Hematopoietic multipotent progenitor cell treated with erythropoietin and hydrocortisone succinate and interleukin-3 and kit ligand, for 15 days (in vitro differentiated cells): ENCODE data around the gene ADGRB2.

ENCODE experiments used
- DNase-seq: peaks from one replicate; pipeline ENCODE4 v3.0.0-alpha.2; 2015; ENCODE audit warnings: low spot score

The ADGRB2 gene

GRCh38 chr1:31781756-31782371 lies 17.7 kb upstream of the ADGRB2 start:
- DNase-seq: no peak

GRCh38 chr1:31781138-31781755 lies 17.1 kb upstream of the ADGRB2 start:
- no peak for DNase-seq

GRCh38 chr1:31780632-31781031 lies 16.5 kb upstream of the ADGRB2 start:
- no peak for DNase-seq

- no peak for DNase-seq
These were observed 15.5 kb upstream of the ADGRB2 start for GRCh38 chr1:31779687-31780086.

- no peak for DNase-seq
These were observed 14.8 kb upstream of the ADGRB2 start for GRCh38 chr1:31778763-31779488.

GRCh38 chr1:31776516-31776915 lies 12.4 kb upstream of the ADGRB2 start:
- no peak for DNase-seq

GRCh38 chr1:31776032-31776431 lies 11.9 kb upstream of the ADGRB2 start:
- DNase-seq: no peak

GRCh38 chr1:31775210-31775999 lies 11.3 kb upstream of the ADGRB2 start:
- DNase-seq: no peak

GRCh38 chr1:31774495-31774894 lies 10.4 kb upstream of the ADGRB2 start:
- no peak for DNase-seq

GRCh38 chr1:31773861-31774260 lies 9.7 kb upstream of the ADGRB2 start:
- no peak for DNase-seq

- DNase-seq: no peak
These were observed 8.6 kb upstream of the ADGRB2 start for GRCh38 chr1:31772669-31773248.

- no peak for DNase-seq
These were observed 7.9 kb upstream of the ADGRB2 start for GRCh38 chr1:31771891-31772668.

- DNase-seq: no peak
These were observed 5.7 kb upstream of the ADGRB2 start for GRCh38 chr1:31769720-31770390.

- no peak for DNase-seq
These were observed 5.0 kb upstream of the ADGRB2 start for GRCh38 chr1:31768939-31769704.

- DNase-seq: no peak
These were observed 4.3 kb upstream of the ADGRB2 start for GRCh38 chr1:31768407-31768907.

- DNase-seq: no peak
These were observed 3.1 kb upstream of the ADGRB2 start for GRCh38 chr1:31767225-31767624.

GRCh38 chr1:31765516-31765915 lies 1.4 kb upstream of the ADGRB2 start:
- DNase-seq: no peak

GRCh38 chr1:31765041-31765467 lies 914 bp upstream of the ADGRB2 start:
- no peak for DNase-seq

- DNase-seq: no peak
These were observed 349 bp downstream of the ADGRB2 start for GRCh38 chr1:31763671-31764311.
